Gastrocnemius medialis (tissue), 4 donors: ENCODE data around the gene CAMKK2.

Experiments used
- POLR2A ChIP-seq, 2 donors: fragments of 450-650 bp; IDR thresholded peaks; one replicate each; pipeline ENCODE4 v1.6.1; 2017; ENCODE audit warnings: antibody characterized with exemption in 2 of 2, mild to moderate bottlenecking in 2 of 2, moderate library complexity in 2 of 2
- TF ChIP-seq, protein P1 (sequence below), 5 experiments: fragments of 450-650 bp in 3 of 5; fragments of 200-600 bp in 2 of 5; sonication (generic) in 2 of 5; IDR thresholded peaks in 4 of 5; conservative IDR thresholded peaks in 1 of 5; 1 replicate in 4 of 5; 2 replicates in 1 of 5; pipeline ENCODE4 v1.5.1; 2016 to 2019; ENCODE audit warnings: antibody characterized with exemption in 5 of 5, mild to moderate bottlenecking in 3 of 5, moderate library complexity in 3 of 5

DNA sequence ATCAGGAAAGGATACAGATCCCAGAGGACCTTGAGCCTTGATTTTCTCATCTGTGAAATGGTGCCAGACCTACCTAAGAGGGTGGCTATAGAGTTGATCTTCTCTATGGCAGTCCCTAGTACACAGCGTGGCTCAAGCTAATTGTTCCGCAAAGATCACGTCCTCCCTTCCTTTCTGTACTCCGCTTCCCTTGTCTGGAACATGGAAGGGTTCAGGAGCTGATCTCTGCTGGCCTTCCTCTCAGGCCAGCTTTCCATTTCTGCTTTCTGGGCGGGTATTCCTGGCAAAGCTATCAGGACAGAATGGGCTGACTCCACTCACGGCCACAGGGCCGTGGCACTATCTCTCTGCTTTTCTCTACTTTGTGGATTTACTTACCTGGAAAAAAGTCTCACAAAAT, 6.5 kb downstream of the CAMKK2 start:
- TF ChIP-seq, protein P1, sequence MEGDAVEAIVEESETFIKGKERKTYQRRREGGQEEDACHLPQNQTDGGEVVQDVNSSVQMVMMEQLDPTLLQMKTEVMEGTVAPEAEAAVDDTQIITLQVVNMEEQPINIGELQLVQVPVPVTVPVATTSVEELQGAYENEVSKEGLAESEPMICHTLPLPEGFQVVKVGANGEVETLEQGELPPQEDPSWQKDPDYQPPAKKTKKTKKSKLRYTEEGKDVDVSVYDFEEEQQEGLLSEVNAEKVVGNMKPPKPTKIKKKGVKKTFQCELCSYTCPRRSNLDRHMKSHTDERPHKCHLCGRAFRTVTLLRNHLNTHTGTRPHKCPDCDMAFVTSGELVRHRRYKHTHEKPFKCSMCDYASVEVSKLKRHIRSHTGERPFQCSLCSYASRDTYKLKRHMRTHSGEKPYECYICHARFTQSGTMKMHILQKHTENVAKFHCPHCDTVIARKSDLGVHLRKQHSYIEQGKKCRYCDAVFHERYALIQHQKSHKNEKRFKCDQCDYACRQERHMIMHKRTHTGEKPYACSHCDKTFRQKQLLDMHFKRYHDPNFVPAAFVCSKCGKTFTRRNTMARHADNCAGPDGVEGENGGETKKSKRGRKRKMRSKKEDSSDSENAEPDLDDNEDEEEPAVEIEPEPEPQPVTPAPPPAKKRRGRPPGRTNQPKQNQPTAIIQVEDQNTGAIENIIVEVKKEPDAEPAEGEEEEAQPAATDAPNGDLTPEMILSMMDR (IDR thresholded peaks at IDR 0.05 in 4 of 5, conservative IDR thresholded peaks at IDR 0.05 in 1 of 5), result no peak
- TF ChIP-seq POLR2A (IDR thresholded peaks at IDR 0.05), result no peak
